Measurements from ENCODE around the gene KLHL29. TPM values are rescaled to one million over a fixed set of nuclear protein-coding genes. Genes with fewer than 3 reads are reported as not detected.

KLHL29 gene
- total RNA-seq, 1 donor from 2014 or later = 36.5 TPM

- TF ChIP-seq CTCF (IDR thresholded peaks at IDR 0.05; ENCODE audit: partially characterized antibody, unreplicated experiment) = no peak
- no peak for DNase-seq
- H3K27me3 Mint-ChIP-seq (ENCODE audit: unreplicated experiment) = peaks cover 2% of the 10 kb centered on the region
- H3K9me3 Mint-ChIP-seq (ENCODE audit: unreplicated experiment) = peaks cover 8% of the 10 kb centered on the region
- peaks cover 2% of the 10 kb centered on the region for H3K4me1 Mint-ChIP-seq (ENCODE audit: low read depth, unreplicated experiment)
- H3K27ac Mint-ChIP-seq (ENCODE audit: unreplicated experiment) = no peak overlapping the region
- no peak overlapping the region for H3K4me3 Mint-ChIP-seq (ENCODE audit: unreplicated experiment)
- H3K36me3 Mint-ChIP-seq (ENCODE audit: unreplicated experiment) = peaks cover 22% of the 10 kb centered on the region
Observed at GRCh38 chr2:23606968-23607367, 222.0 kb downstream of the KLHL29 start.

- TF ChIP-seq CTCF (IDR thresholded peaks at IDR 0.05; ENCODE audit: partially characterized antibody, unreplicated experiment) = no peak
- Mint-ChIP-seq H3K4me3 (ENCODE audit: unreplicated experiment) (no peak overlapping the region), H3K27ac (ENCODE audit: unreplicated experiment) (no peak overlapping the region), H3K9me3 (ENCODE audit: unreplicated experiment) (peaks cover 8% of the 10 kb centered on the region), H3K36me3 (ENCODE audit: unreplicated experiment) (peaks cover 24% of the 10 kb centered on the region), H3K27me3 (ENCODE audit: unreplicated experiment) (peaks cover 2% of the 10 kb centered on the region), H3K4me1 (ENCODE audit: low read depth, unreplicated experiment) (peaks cover 2% of the 10 kb centered on the region)
- no peak for DNase-seq
Observed at GRCh38 chr2:23607925-23608324, 222.9 kb downstream of the KLHL29 start.

GRCh38 chr2:23609254-23609653, 224.3 kb downstream of the KLHL29 start:
- Mint-ChIP-seq H3K36me3 (ENCODE audit: unreplicated experiment) (peaks cover 24% of the 10 kb centered on the region), H3K4me1 (ENCODE audit: low read depth, unreplicated experiment) (peaks cover 5% of the 10 kb centered on the region), H3K27ac (ENCODE audit: unreplicated experiment) (peak overlapping the region; percentile 13), H3K4me3 (ENCODE audit: unreplicated experiment) (no peak overlapping the region), H3K9me3 (ENCODE audit: unreplicated experiment) (peaks cover 13% of the 10 kb centered on the region), H3K27me3 (ENCODE audit: unreplicated experiment) (peaks cover 6% of the 10 kb centered on the region)
- no peak for TF ChIP-seq CTCF (IDR thresholded peaks at IDR 0.05; ENCODE audit: partially characterized antibody, unreplicated experiment)
- DNase-seq = no peak

GRCh38 chr2:23611839-23612238, 226.9 kb downstream of the KLHL29 start:
- H3K4me3 Mint-ChIP-seq (ENCODE audit: unreplicated experiment) = no peak overlapping the region

GRCh38 chr2:23614701-23615100, 229.7 kb downstream of the KLHL29 start:
- peaks cover 16% of the 10 kb centered on the region for H3K36me3 Mint-ChIP-seq (ENCODE audit: unreplicated experiment)
- peak overlapping the region; percentile 1 for H3K27ac Mint-ChIP-seq (ENCODE audit: unreplicated experiment)
- peak; percentile 20 for DNase-seq
- no peak for TF ChIP-seq CTCF (IDR thresholded peaks at IDR 0.05; ENCODE audit: partially characterized antibody, unreplicated experiment)
- H3K4me3 Mint-ChIP-seq (ENCODE audit: unreplicated experiment) = no peak overlapping the region
- H3K9me3 Mint-ChIP-seq (ENCODE audit: unreplicated experiment) = peaks cover 5% of the 10 kb centered on the region
- peaks cover 41% of the 10 kb centered on the region for H3K4me1 Mint-ChIP-seq (ENCODE audit: low read depth, unreplicated experiment)
- H3K27me3 Mint-ChIP-seq (ENCODE audit: unreplicated experiment) = peaks cover 10% of the 10 kb centered on the region

More at GRCh38 chr2:23611839-23612238, 226.9 kb downstream of the KLHL29 start:
- Mint-ChIP-seq H3K27me3 (ENCODE audit: unreplicated experiment) (peaks cover 8% of the 10 kb centered on the region), H3K36me3 (ENCODE audit: unreplicated experiment) (peaks cover 16% of the 10 kb centered on the region), H3K27ac (ENCODE audit: unreplicated experiment) (no peak overlapping the region), H3K4me1 (ENCODE audit: low read depth, unreplicated experiment) (peaks cover 17% of the 10 kb centered on the region), H3K9me3 (ENCODE audit: unreplicated experiment) (peaks cover 8% of the 10 kb centered on the region)
- no peak for DNase-seq
- TF ChIP-seq CTCF (IDR thresholded peaks at IDR 0.05; ENCODE audit: partially characterized antibody, unreplicated experiment) = no peak
